GDM1 (cell line): ENCODE results near the gene THSD4.
"Not testable (repeated sequence)": the region's sequence is repeated elsewhere in the genome, so short reads cannot be mapped to it uniquely, and the experiment has no call there.

Experiments
- DNase-seq: peaks from one replicate; lab custom pipeline; 2025; lab: John Stamatoyannopoulos, UW

The THSD4 gene

GRCh38 chr15:71658827-71659729, 543.8 kb downstream of the THSD4 start:
- no peak for DNase-seq

GRCh38 chr15:71659730-71660067, 544.4 kb downstream of the THSD4 start:
- DNase-seq: no peak

- no peak for DNase-seq
Observed at GRCh38 chr15:71660501-71660900, 545.2 kb downstream of the THSD4 start.

GRCh38 chr15:71662306-71662705, 547.0 kb downstream of the THSD4 start:
- DNase-seq: no peak

GRCh38 chr15:71664622-71665021, 549.4 kb downstream of the THSD4 start:
- no peak for DNase-seq

GRCh38 chr15:71666763-71667620, 551.7 kb downstream of the THSD4 start:
- DNase-seq: no peak

- no peak for DNase-seq
Observed at GRCh38 chr15:71669688-71670087, 554.4 kb downstream of the THSD4 start.

GRCh38 chr15:71670222-71670621, 555.0 kb downstream of the THSD4 start:
- not testable (repeated sequence) for DNase-seq

- DNase-seq: no peak
Observed at GRCh38 chr15:71674354-71674753, 559.1 kb downstream of the THSD4 start.

GRCh38 chr15:71677352-71677751, 562.1 kb downstream of the THSD4 start:
- DNase-seq: no peak

GRCh38 chr15:71677766-71678165, 562.5 kb downstream of the THSD4 start:
- no peak for DNase-seq

GRCh38 chr15:71678191-71678590, 562.9 kb downstream of the THSD4 start:
- no peak for DNase-seq

GRCh38 chr15:71678605-71679004, 563.3 kb downstream of the THSD4 start:
- DNase-seq: no peak

- no peak for DNase-seq
Observed at GRCh38 chr15:71679223-71679792, 564.0 kb downstream of the THSD4 start.

GRCh38 chr15:71679793-71680353, 564.6 kb downstream of the THSD4 start:
- DNase-seq: no peak

GRCh38 chr15:71682001-71682400, 566.7 kb downstream of the THSD4 start:
- no peak for DNase-seq

- DNase-seq: no peak
Observed at GRCh38 chr15:71683411-71684274, 568.4 kb downstream of the THSD4 start.

GRCh38 chr15:71685420-71685993, 570.2 kb downstream of the THSD4 start:
- no peak for DNase-seq

- no peak for DNase-seq
Observed at GRCh38 chr15:71686221-71687050, 571.2 kb downstream of the THSD4 start.

GRCh38 chr15:71687902-71688508, 572.7 kb downstream of the THSD4 start:
- DNase-seq: no peak
